ENCODE data around the gene ENOX1.

ENOX1 gene

DNA sequence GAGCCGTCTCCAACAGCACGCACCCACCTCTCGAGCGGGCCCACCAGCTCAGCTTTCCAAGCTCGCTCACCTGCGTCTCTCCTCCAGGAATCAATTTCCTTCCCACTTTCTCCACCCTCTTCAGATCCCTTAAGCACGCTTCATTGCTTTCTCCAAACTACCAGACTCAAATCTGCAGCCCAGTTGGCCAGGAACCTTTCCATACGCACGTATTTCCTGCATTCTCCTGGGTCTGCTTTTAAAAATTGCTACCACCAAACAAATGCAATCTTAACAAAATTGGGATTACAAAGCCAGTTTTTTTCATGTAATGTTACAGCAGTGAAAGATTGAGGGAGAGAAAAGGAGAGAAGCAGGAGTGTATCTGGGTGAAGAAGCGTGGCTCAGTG, 1.5 kb downstream of the ENOX1 start:
- no peak for DNase-seq

DNA sequence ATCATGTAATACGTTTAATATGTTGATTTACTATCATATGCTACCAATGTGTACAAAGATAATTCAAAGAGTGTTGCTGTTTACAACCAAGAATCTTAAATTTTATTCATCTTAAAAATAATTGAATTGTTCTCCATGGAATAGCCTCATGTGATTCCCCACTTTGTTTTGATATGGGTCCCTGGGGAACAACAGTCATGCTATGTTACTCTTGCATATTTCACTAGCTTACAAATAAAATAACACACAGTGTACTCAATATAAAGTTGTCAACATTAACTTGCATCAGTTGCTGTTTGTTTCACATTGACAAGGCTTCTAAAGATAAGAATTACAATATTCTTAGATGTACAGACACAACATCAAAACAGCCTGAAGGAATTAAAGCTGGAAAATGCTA, 2.3 kb downstream of the ENOX1 start:
- DNase-seq: no peak

DNA sequence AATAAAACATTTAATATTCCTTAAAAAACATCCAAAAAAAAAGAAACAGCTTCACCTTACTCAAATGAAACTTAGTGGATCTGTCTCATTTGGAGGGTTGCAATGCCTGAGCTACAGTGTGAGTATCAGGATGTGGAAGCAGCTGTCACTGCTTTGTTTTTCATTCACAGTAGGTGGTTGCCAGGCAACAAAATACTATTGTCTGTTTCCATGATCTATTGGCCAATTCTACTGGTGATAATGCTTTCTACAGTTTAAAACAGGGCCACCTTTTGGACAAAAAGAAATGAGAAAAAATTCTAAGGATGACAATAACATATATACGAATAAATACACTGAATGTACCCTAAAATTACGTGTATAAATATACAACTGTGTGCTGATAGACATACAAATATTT, 3.0 kb downstream of the ENOX1 start:
- peak; percentile 31 for DNase-seq

DNA sequence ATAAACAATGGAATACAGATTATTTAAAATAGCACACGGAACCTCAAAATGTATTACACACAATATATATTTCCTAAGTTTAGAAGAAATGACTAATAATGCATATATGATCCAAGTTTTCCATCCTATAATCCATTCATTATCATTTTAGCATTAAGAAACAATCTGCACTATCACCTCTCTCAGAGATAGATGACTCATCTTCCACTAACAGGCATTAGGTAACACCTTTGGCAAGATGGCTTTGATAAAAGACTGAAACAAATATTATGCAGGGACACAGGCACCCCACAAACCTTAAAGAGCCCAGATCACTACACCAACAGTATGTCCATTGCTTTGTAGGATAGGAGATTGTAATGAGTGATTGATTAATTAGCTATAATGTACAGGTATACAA, 4.1 kb downstream of the ENOX1 start:
- no peak for DNase-seq

DNA sequence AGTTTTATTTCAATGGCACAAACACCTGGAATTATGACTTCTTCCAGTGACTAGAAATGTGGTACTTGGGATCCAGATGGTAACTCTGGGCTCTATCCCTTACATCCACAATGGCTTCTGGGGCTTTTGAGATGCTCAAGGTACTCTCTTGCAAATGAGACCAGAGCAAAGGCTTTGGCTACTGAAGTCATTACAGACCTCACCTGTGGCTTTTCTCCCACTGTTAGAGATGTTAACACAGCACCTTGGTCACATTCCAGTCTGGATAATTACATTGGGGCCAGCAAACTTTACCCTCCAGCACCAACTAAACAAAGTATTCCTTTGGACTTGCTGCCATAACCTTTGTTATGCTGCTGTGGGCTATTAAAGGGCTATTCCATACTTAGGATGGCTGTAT, 6.1 kb downstream of the ENOX1 start:
- no peak for DNase-seq

DNA sequence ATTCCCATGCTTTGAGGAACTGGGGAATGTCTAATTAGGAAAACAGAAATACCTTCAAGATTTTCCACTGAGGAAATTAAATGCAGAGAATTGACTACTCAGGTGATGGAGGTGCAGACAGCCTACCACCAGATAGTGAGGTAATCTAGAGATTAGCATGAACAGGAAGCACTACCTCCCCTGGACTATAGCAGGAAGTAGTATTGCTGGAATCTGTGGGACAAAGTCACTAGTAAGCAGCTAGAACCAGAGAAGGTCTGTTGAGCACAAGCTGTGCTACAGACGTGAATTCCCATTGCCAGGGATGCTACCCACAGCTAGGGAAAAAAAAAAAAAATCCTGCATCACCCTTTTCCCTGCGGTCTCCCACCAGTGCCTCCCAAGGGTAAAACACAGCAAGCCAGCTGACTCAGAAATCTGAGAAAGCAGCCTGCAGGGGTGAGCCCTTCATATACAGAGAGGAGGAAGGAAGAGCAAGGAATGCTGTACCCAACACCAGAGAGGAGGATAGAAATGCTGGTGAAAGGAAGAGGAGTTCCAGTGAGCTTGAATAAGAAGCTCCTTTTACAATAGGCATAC, 10.2 kb downstream of the ENOX1 start:
- no peak for DNase-seq

DNA sequence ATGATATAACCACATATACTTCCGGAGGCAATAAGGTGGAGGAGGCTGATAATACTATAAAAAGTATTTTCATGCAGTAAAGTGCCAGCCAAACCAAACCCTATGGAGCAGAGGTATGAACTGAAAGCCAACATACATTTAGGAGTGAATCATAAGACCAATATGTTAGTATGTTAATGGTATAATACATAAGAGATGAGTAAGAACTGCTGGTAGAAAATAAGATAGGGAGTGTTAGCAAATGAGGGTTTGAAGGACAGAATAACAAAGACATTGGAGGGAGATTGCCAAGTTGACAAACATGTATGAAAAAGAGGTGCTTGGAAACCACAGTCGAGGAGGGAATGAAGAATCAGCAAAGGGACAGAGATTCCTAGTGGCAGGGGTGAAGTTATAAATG, 10.8 kb downstream of the ENOX1 start:
- DNase-seq: no peak

DNA sequence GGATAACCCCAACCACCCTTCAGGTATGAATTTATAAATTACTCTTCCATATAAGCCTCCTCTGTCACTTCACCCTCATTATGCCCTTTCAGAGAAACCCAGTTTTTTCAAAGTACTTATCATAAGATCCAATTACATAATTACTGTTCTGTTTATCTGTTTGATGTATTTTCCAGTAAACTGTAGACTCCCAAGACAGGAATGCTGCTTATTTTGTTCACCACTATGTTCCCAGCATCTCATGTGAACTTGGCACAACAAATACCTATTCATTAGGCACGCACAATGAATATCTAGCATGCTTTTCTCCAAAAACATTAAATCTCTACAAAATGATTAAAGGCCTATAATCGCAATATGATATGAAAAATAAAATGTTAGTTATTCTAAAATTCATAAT, 13.2 kb downstream of the ENOX1 start:
- DNase-seq: no peak

DNA sequence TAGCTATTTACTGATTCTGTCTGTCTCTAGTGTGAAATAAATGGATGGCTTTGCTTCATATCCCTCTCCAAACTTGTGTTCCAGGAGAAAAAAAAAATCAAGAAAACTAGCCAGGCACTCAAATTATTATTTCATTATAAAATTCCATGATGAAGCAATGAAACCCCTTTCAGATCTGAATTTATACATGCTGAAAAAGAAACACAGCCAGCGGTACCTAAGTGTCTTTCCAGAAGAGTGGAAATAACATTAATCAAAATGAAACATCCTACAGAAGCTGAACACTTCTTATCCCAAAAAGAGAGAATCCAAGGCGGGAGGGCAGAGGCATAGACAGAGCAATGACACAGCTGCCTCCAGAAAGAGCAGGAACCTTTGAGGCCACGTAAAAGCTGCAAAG, 15.9 kb downstream of the ENOX1 start:
- DNase-seq: no peak

DNA sequence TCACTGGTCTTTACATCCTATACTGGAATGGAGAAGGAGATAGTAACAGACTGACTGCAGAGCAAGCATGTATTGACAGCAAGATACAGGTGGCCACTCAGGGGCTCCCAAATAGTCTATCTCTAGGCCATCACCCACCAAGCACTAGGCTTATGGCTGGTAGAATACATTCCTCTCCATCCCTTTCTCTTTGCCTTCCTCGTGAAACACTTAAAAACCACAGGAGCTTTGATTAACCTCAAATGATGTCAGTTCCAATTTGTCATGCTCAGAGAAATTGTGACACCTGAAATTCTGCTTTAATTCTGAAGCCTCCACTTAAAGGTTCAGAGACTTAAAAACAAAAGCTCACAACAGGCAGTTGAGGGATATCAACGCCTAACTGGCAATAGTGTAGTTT, 17.2 kb downstream of the ENOX1 start:
- DNase-seq: no peak

DNA sequence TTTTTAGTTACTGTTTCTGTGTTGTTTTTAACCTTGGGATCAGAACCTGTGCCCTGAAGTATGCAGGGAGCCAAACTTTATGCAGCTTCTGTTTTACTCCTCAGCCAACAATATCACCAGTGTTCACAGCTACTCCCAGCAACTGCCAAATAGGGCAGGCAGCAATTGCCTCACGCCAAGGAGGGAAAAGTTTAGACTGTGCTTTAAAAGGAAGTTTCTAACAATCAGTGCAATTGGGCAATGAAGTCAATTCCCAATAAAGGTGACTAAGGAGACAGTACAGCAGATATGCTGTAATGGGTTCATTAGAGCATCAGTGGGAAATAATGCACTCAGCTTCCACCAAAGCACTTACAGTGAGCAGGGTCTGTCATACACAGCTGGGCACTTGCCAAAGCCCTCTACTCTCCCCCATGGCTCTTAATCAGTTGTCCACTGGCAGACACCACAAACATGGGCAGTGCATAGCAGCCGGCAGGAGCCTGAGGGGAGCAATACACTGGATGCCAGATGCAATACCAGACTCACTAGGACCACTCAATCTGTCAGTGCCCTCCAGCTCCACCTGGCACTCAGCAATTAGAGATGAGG, 19.3 kb downstream of the ENOX1 start:
- DNase-seq: no peak

DNA sequence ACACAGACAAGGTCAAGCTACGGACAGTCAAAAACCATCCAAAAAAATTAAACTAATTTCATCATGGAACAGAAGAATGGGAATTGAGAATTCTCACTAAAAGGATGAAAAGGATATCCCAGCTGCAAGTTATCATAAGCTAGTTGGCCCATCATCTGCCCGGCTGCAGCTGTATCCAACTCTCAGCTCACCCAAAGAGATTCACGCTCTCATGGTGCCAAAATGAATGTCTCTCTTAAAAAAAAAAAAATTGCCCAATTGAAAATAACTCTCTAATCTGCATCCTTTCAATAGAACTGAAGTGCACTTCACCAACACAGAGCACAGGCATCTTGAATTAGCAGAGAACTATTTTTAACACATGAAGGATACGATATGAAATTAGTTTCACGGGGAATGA, 20.0 kb downstream of the ENOX1 start:
- no peak for DNase-seq

DNA sequence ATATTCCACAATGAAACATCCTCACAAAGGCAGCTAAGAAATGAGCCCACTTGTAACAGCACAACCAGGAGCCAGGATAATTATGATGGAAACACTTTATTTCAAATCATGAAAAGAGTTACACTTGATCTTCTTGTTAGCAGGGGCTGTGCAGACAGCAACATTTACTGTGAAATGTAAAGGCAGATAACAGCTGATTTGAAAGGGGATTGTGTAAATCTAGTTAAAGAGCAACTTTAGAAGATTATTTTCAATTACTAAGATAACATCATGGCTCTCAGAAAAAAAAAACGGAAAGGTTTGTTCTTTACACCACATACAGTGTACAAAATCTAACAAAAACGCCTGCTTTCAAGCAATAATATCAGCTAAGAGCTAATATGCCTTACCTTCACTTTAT, 22.4 kb downstream of the ENOX1 start:
- no peak for DNase-seq

DNA sequence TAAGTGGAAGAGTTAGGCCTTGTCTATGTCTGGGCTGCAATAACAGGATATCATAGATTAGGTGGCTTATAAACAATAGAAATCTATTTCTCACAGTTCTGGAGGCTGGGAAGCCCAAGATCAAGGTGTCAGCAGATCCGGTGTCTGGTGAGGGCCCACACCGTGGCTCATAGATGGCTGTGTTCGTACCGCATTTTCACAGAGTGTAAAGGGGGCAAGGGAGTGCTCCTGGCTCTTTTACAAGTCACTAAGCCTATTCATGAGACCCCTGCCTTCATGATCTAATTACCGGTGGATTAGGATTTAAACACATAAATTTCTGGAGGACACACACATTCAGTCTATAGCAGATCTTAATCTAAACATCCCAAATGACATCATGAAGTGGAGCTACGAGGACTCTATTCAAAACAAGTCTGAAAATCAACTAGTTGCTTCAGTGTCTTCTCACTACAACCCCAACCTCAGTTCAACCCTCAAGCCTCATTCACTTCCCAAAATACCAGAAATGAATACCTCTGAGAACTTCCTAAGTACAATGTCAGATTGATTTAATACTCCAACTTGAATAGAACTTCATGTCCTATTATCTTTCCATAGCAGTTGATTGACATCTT, 23.5 kb downstream of the ENOX1 start:
- no peak for DNase-seq

DNA sequence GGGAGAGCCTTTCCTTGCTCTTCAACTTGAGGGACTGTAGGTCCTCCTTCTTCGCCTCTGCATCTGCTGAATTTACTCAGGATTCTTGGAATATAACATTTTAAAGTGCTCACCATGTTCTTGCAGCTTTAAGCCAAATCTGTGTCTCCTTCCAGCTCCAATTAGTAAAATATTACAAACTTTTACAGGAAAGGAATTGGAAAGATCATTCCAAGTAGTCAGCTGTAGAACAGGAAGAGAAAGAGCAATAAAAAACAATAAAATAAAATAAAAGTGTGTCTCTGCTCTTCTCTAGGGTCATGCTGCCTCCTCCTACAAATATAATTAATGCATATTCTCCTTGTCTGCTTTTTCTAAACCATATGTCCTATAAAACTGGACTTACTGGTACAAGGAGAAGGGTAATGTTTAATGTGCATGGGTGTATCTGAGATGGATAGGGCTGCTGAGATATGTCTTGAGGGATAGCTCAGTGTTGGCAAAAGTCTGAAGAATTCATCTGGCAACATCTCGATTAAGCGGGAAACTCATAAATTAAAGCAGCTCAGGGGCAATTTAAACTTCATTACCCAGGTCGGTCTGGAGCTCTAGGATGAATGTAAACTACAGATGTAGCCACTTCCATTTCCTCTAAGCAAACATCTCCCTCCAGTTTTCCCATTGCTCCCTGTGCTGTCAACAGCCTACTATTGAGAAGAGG, 25.0 kb downstream of the ENOX1 start:
- DNase-seq: no peak

DNA sequence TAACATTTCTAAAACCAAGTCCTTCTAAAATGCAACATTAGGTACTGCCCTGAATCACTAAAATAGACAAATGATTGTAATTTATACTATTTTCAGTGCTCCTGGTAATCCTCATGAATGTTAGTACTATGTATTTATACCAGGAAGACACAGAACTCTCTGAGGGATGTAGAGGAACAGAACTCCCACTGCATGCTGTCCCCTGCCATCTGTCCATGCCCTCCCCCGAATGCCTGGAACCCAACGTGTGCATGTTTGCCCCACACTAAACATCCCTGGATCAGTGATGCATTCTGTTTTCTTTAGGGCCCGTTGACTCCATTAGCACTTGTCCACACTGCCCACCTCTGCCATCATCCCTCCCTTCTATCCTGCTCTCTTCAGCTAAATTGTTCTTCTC, 26.5 kb downstream of the ENOX1 start:
- no peak for DNase-seq

DNA sequence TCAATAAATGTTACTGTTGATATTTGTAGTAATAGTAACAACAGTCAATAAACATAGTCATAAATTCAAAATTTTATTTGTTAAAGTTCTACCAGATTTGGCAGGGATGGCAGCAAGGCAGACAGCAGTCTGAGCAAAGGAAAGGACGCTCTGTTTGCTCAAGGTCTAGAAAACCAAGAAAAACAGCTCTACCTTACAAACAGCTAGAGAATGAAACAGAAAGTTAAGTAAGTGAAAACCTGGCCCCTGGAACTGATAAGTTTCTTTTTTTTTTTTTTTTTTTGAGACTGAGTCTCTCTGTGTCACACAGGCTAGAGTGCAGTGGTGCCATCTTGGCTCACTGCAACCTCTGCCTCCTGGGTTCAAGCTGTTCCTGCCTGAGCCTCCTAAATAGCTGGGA, 27.9 kb downstream of the ENOX1 start:
- no peak for DNase-seq

DNA sequence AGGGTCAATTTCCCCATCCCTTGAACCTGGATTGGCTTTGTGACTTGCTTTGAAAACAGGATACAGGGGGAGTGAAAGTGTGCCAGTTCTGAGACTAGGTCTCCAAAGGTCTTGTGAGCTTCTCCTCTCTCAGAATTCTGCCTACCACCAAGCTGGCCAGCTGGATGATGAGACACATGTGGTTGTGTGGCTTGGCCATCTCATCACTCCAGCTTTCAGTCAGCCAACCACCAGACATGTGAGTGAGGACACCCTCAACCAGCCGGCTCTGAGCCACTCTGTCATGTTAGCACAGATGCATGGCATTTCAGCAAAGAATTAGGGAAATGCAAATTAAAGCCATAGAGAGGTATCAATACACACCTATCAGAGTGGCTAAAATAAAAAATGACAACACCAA, 29.5 kb downstream of the ENOX1 start:
- no peak for DNase-seq

DNA sequence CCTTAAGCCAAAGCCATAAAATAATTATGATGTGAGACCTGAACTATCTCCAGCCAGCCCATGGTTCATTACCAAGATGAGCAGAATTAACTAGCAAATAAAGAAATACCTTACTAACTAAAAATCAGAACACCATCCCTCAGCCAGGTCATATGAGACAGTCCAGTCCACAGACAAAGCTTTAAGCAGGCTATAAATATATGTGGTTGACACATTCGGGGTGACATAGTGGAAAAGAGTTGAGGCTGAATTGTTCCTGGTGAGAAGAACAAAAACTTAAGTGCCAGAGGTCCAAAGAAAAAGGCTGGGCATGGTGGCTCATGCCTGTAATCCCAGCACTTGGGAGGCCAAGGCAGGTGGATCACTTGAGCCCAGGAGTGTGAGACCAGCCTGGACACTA, 30.9 kb downstream of the ENOX1 start:
- DNase-seq: no peak

DNA sequence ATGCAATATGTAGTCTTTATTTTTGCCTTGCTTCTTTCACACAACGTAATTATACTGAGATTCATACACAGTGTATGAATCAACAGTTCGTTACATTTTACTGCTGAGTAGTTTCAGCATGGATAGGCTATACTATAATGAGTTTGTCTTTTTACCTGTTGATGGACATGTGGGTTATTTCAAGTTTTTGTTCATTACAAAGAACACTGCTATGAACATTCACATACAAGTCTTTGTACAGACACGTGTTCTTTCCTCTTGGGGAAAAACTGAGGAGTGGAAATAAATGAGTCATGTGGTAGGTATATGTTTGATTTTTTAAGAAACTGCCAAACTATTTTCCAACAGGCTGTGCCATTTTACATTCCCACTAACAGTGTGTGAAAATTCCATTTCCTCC, 35.1 kb downstream of the ENOX1 start:
- no peak for DNase-seq

DNA sequence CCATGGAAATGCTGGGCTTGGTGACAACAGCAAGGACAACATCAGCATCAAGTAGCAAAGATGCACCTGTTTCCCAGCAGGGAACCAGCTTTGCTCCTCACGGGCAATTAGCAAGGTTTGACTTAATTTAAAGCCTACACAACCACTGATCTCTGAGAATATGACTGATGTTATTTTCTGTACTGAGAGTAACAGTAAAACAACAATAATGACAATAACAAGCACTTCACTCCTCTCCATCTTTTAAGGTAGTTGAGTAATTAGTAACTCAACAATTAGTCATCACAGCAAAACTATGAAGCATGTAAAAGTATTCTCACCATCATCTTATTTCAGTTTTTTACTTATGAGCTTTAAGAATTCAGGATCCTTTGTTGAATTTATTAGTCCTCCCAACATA, 37.3 kb downstream of the ENOX1 start:
- no peak for DNase-seq

DNA sequence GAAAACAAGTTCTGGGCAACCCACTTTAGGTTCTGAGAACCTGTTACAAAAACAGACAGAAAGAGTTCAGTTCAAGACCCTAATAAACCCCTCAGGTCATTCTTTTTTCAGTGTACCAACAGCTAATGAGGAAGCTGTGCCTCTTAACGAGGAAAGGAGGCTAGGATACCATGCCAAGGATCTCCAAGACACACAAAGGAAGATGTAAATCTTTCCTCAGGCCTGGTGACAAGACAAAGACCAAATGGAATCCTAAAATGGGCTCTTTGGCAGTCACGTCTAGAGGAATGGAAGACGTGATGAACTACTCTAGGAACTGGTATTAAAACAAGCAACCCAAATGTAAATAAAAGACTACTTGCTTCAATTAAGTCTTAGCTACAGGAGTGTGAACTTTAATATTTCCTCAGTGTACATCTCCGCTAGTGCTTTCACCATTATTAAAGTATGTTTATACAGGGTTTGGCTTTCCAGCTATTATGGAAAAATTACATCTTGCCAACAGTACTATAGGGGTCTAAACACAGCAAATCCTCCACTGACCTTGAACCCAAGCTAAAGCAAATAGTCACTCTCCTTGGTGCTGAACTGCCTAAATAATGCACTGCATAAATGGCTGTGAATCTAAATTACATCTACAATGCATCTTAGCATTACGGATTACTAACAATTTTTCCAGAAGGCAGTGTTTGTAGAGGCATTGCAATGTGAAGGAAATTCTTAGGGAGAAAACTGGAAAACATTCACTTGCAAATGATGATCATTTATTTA, 42.3 kb downstream of the ENOX1 start:
- no peak for DNase-seq

DNA sequence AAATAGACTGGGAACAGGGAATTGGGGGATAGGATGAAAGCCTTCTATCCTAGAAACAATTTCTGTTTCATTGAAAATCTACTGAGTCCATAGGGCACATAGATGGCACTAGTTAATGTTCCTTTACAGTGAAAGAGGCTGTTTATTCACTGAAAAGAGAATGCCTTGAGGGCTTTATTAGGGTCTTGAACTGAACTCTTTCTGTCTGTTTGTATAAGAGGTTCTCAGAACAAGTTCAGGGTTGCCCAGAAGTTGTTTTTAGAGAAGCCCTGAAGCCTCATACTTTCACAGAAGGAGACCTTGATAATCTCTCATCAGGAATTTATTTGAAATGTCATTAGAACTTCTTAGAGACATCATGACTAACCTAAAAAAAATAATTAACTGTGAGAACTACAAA, 43.9 kb downstream of the ENOX1 start:
- no peak for DNase-seq
